ENCODE results near the gene TMEM134. TPM values are rescaled to one million over a fixed set of nuclear protein-coding genes. Genes with fewer than 3 reads are reported as not detected.
A peak's percentile ranks its signal among the peaks of the same experiment; 100 is the strongest.

The TMEM134 gene
- total RNA-seq (2014; rRNA removed) (73.5 and 107 TPM in 2 replicates), Bru-seq, nascent RNA (percentile 68 among the genes with signal in this experiment), BruChase-seq, experiment 1, labeled RNA remaining after a 6-hour chase (percentile 69 among the genes with signal in this experiment), BruChase-seq, experiment 2, labeled RNA remaining after a 2-hour chase (percentile 72 among the genes with signal in this experiment)
- long read RNA-seq, transcript TMEM134-217 (7 exons, 1,063 nt) = minor isoform, 8 of 113 reads
- long read RNA-seq, transcript TMEM134-201 (7 exons, 3,534 nt) = major isoform, 39 of 113 reads
- long read RNA-seq, partial matches to known transcripts = 1 of 113 reads
- long read RNA-seq, other reads (novel, unspliced or antisense) = 60 of 113 reads

- peak; percentile 92 for DNase-seq
- ChIA-PET CTCF (interaction anchor here (0.7 to 2.0 kb wide), 2 partner anchors 67 to 118 kb away, joined by 3 to 15 read pairs; partner anchors contain the start of gene PPP1CA), POLR2A (ENCODE audit: unreplicated experiment) (no interaction called here)
- peaks cover 33% of the 10 kb centered on the region for H3K4me1 ChIP-seq (ENCODE audit: insufficient read depth, low read length)
- H3K9me3 ChIP-seq (ENCODE audit: low read length) = no peaks in the 10 kb centered on the region
- peak within 1 kb of the TSS; percentile 85 for H3K4me3 ChIP-seq (ENCODE audit: low read length)
- no peaks in the 10 kb centered on the region for H3K27me3 ChIP-seq (ENCODE audit: low read length)
- H3K4me2 ChIP-seq (ENCODE audit: low read length) = peak within 1 kb of the TSS; percentile 99
- no peaks in the 10 kb centered on the region for H3K36me3 ChIP-seq (ENCODE audit: low read depth, low read length)
- peaks cover 8% of the 10 kb centered on the region for H3F3A ChIP-seq (ENCODE audit: low read length, unreplicated experiment)
- H3K79me2 ChIP-seq (ENCODE audit: low read length) = peaks cover 24% of the 10 kb centered on the region
- no peaks in the 10 kb centered on the region for H4K20me1 ChIP-seq (ENCODE audit: low read length)
- H3K9ac ChIP-seq (ENCODE audit: low read length) = peak within 1 kb of the TSS; percentile 98
- TF ChIP-seq EZH2 (IDR thresholded peaks at IDR 0.05; ENCODE audit: low read length, unreplicated experiment) (no peak), CTCF (conservative IDR thresholded peaks at IDR 0.05; ENCODE audit: low read depth, low read length) (peak; percentile 65), EZH2phosphoT487 (IDR thresholded peaks at IDR 0.05; ENCODE audit: borderline replicate concordance, low read length) (no peak)
- BruUV-seq (replicated peaks) = no TSS peak
- no peaks in the 10 kb centered on the region for H3K9me2 ChIP-seq (replicated peaks; ENCODE audit: low read length)
- intact Hi-C loops (cut with micrococcal nuclease) = loop anchor here (1.0 to 5.0 kb wide), 3 partner anchors 39 to 68 kb away; partner anchors contain the start of genes CDK2AP2, PPP1CA and RPS6KB2
- H3K27ac ChIP-seq (ENCODE audit: low read length) = peak within 1 kb of the TSS; percentile 90
- peak within 1 kb of the TSS; percentile 83 for H2AFZ ChIP-seq (ENCODE audit: low read length)
- ATAC-seq = peak; percentile 65
Observed at GRCh38 chr11:67468759-67469507, at the start of gene TMEM134. Gene TMEM134, minus strand, starts transcription at chr11:67469251. Its CDS starts 59 bp downstream, at chr11:67469192.

GRCh38 chr11:67517784-67518552 lies 48.9 kb upstream of the TMEM134 start:
- Histone ChIP-seq H3K4me3 (ENCODE audit: low read length) (no peak overlapping the region), H3K4me2 (ENCODE audit: low read length) (no peak overlapping the region), H3K9ac (ENCODE audit: low read length) (no peak overlapping the region), H3K27ac (ENCODE audit: low read length) (no peak overlapping the region), H4K20me1 (ENCODE audit: low read length) (no peaks in the 10 kb centered on the region), H3K27me3 (ENCODE audit: low read length) (peaks cover 8% of the 10 kb centered on the region; the same call in 1 of the 2 replicates), H2AFZ (ENCODE audit: low read length) (no peak overlapping the region), H3K36me3 (ENCODE audit: low read depth, low read length) (no peaks in the 10 kb centered on the region), H3K9me2 (replicated peaks; ENCODE audit: low read length) (no peaks in the 10 kb centered on the region), H3K4me1 (ENCODE audit: insufficient read depth, low read length) (no peaks in the 10 kb centered on the region), H3K79me2 (ENCODE audit: low read length) (no peaks in the 10 kb centered on the region), H3F3A (ENCODE audit: low read length, unreplicated experiment) (no peaks in the 10 kb centered on the region), H3K9me3 (ENCODE audit: low read length) (no peaks in the 10 kb centered on the region)
- CTCF ChIA-PET = no interaction called here
- TF ChIP-seq EZH2 (IDR thresholded peaks at IDR 0.05; ENCODE audit: low read length, unreplicated experiment) (no peak), CTCF (conservative IDR thresholded peaks at IDR 0.05; ENCODE audit: low read depth, low read length) (no peak), EZH2phosphoT487 (IDR thresholded peaks at IDR 0.05; ENCODE audit: borderline replicate concordance, low read length) (no peak)
- no TSS peak for BruUV-seq (replicated peaks)
- intact Hi-C loops (cut with micrococcal nuclease) = no loop called here
- DNase-seq (no peak), ATAC-seq (no peak)
- POLR2A ChIA-PET (ENCODE audit: unreplicated experiment) = no interaction called here
